Naive thymus-derived CD4-positive, alpha-beta T cell (primary cell): ENCODE data around the gene ADGRL3. TPM values are rescaled to one million over a fixed set of nuclear protein-coding genes. Genes with fewer than 3 reads are reported as not detected.

Experiments
- ATAC-seq: fragments of 150-1000 bp; cut with Tn5 transposase; 2 replicates; pipeline ENCODE4 v1.10.0; 2021; ENCODE audit warnings: mild to moderate bottlenecking, moderate library complexity
- CTCF ChIA-PET: fragments of 350-600 bp; sonication (Branson Sonifier 250); formaldehyde crosslinking; loops from one replicate; lab custom pipeline; 2021; ENCODE audit warnings: antibody characterized with exemption; lab: Charles Lee
- POLR2A ChIA-PET: fragments of 350-600 bp; sonication (Branson Sonifier 250); formaldehyde crosslinking; loops from one replicate; lab custom pipeline; 2021; ENCODE audit warnings: antibody characterized with exemption, inconsistent platforms; lab: Charles Lee
- DNase-seq, 9 donors: peaks; one replicate each; pipeline versions ENCODE4 v3.0.0 to v3.0.0-alpha.2; 2020 to 2022; ENCODE audit warnings: mixed read lengths in 1 of 9
- H3K27ac ChIP-seq: one replicate; pipeline ENCODE4 v1.7.0; 2013; ENCODE audit warnings: mild to moderate bottlenecking, low read depth, low read length, moderate library complexity
- H3K27me3 ChIP-seq, 2 donors: one replicate each; pipeline ENCODE4 v1.7.0; 2013; ENCODE audit warnings: low read length in 2 of 2, mild to moderate bottlenecking in 2 of 2, moderate library complexity in 2 of 2; ENCODE audit not compliant: control insufficient read depth in 2 of 2, insufficient read depth in 2 of 2
- H3K36me3 ChIP-seq, 3 experiments: 1 replicate in 2 of 3; 2 replicates in 1 of 3; pipeline ENCODE4 v1.7.0; 2013; ENCODE audit warnings: low read length in 3 of 3, mild to moderate bottlenecking in 3 of 3, moderate library complexity in 1 of 3; ENCODE audit not compliant: insufficient read depth in 3 of 3, control insufficient read depth in 2 of 3
- H3K4me1 ChIP-seq, 2 donors: one replicate each; pipeline ENCODE4 v1.7.0; 2013; ENCODE audit warnings: low read length in 2 of 2, mild to moderate bottlenecking in 2 of 2, moderate library complexity in 1 of 2; ENCODE audit not compliant: control insufficient read depth in 2 of 2, insufficient read depth in 2 of 2
- H3K4me3 ChIP-seq: 2 replicates; pipeline ENCODE4 v1.7.0; 2013; ENCODE audit warnings: mild to moderate bottlenecking, low read length
- H3K9me3 ChIP-seq, 3 experiments: 1 replicate in 2 of 3; 2 replicates in 1 of 3; pipeline ENCODE4 v1.7.0; 2013; ENCODE audit warnings: low read length in 3 of 3; ENCODE audit not compliant: control insufficient read depth in 2 of 3
- H3K27ac Mint-ChIP-seq, 9 donors: one replicate each; pipeline ENCODE4 v1.8.0; 2020 to 2022; ENCODE audit warnings: mixed read lengths in 9 of 9, mild to moderate bottlenecking in 8 of 9, moderate library complexity in 5 of 9, inconsistent platforms in 2 of 9
- H3K27me3 Mint-ChIP-seq, 5 donors: one replicate each; pipeline ENCODE4 v1.8.0; 2021 to 2022; ENCODE audit warnings: mixed read lengths in 5 of 5, mild to moderate bottlenecking in 1 of 5
- H3K36me3 Mint-ChIP-seq, 5 donors: one replicate each; pipeline ENCODE4 v1.8.0; 2020 to 2022; ENCODE audit warnings: mixed read lengths in 5 of 5, mild to moderate bottlenecking in 3 of 5, inconsistent platforms in 1 of 5
- H3K4me1 Mint-ChIP-seq, 7 donors: one replicate each; pipeline ENCODE4 v1.8.0; 2020 to 2022; ENCODE audit warnings: mixed read lengths in 7 of 7, mild to moderate bottlenecking in 3 of 7, inconsistent platforms in 1 of 7
- H3K4me3 Mint-ChIP-seq, 10 donors: one replicate each; pipeline ENCODE4 v1.8.0; 2020 to 2022; ENCODE audit warnings: mild to moderate bottlenecking in 10 of 10, mixed read lengths in 10 of 10, moderate library complexity in 6 of 10, inconsistent platforms in 2 of 10
- H3K9me3 Mint-ChIP-seq, 11 donors: one replicate each; pipeline ENCODE4 v1.8.0; 2020 to 2022; ENCODE audit warnings: mixed read lengths in 11 of 11, mild to moderate bottlenecking in 4 of 11, inconsistent platforms in 1 of 11, moderate library complexity in 1 of 11
- intact Hi-C, 2 donors: fragments of 100-400 bp; cut with micrococcal nuclease; formaldehyde crosslinking; loops; one replicate each; pipeline ENCODE4 v1.15.1; 2023
- polyA plus RNA-seq, 2 donors: library from polyadenylated mRNA; unstranded; fragments of 300-500 nt; fragmentation: Illumina TruSeq; gene quantifications; one replicate each; pipeline ENCODE4 v1.2.3, GENCODE V29; 2021
- total RNA-seq, 6 experiments: library from RNA in 5 of 6; stranded (reverse) in 5 of 6; gene quantifications; 1 replicate in 5 of 6; 2 replicates in 1 of 6; pipeline ENCODE4 v1.2.3 and lab custom pipeline; 2021 to 2026

The ADGRL3 gene
- total and polyA plus RNA-seq, 7 experiments from 2014 or later = not detected

DNA sequence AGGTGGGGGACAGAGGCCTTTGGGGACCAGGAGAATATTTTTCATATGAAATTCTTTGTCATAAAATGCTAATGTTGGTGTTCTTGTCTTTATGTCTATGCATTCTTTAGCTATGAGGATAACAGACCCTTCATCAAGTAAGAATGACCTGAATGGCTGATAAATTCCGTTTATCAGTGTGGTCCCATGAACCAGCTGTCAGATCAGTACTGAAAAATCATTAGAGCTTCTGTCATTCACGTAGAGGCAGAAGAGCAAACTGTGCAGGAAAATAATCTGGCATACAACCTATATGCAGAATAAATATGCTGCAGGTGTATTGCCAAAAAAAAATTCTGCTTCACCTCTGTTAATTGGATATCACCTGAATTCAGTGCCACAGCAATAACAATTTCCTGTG is 828.6 kb downstream of the ADGRL3 start:
- CTCF ChIA-PET = no interaction called here
- intact Hi-C loops = no loop called here

DNA sequence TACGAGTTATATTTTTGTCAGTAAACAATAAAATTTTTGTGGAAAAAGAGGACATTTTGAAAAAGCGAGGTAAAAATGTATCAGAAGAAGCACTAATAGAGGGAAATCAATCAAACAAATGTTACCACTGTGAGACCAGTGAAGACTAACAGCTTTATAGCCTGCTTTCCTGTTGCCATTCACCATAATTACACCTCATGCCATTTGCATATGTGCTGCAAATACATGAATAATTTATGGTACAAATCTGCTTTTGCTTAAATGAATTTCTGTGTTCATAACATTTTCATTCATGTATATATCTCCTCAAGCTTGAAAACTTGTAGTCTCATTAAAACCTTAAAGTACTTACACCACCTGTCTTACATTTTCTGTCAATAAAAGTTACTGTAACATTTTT is 830.8 kb downstream of the ADGRL3 start:
- Histone ChIP-seq H3K36me3 (no peaks in the 10 kb centered on the region), H3K27me3 (no peaks in the 10 kb centered on the region), H3K27ac (no peak overlapping the region), H3K4me1 (no peaks in the 10 kb centered on the region), H3K9me3 (no peaks in the 10 kb centered on the region), H3K4me3 (no peak overlapping the region)
- ChIA-PET POLR2A (no interaction called here), CTCF (no interaction called here)
- no peaks in the 10 kb centered on the region for H3K36me3 Mint-ChIP-seq
- no peaks in the 10 kb centered on the region for H3K4me1 Mint-ChIP-seq
- H3K27me3 Mint-ChIP-seq = no peaks in the 10 kb centered on the region
- no peak overlapping the region for H3K27ac Mint-ChIP-seq
- H3K9me3 Mint-ChIP-seq = peaks cover 0 to 17% (median 2%) of the 10 kb centered on the region in 11 donors
- ATAC-seq (no peak), DNase-seq (no peak)
- no peak overlapping the region for H3K4me3 Mint-ChIP-seq
- intact Hi-C loops = no loop called here

More for the DNA sequence above, 828.6 kb downstream of the ADGRL3 start:
- Mint-ChIP-seq H3K27ac (no peak overlapping the region), H3K9me3 (peaks cover 0 to 17% (median 2%) of the 10 kb centered on the region in 11 donors), H3K4me3 (no peak overlapping the region), H3K27me3 (no peaks in the 10 kb centered on the region), H3K4me1 (no peaks in the 10 kb centered on the region), H3K36me3 (no peaks in the 10 kb centered on the region)
- Histone ChIP-seq H3K27ac (no peak overlapping the region), H3K9me3 (no peaks in the 10 kb centered on the region), H3K4me1 (no peaks in the 10 kb centered on the region), H3K27me3 (no peaks in the 10 kb centered on the region), H3K4me3 (no peak overlapping the region), H3K36me3 (no peaks in the 10 kb centered on the region)
- ATAC-seq (no peak), DNase-seq (no peak)
- POLR2A ChIA-PET = no interaction called here

DNA sequence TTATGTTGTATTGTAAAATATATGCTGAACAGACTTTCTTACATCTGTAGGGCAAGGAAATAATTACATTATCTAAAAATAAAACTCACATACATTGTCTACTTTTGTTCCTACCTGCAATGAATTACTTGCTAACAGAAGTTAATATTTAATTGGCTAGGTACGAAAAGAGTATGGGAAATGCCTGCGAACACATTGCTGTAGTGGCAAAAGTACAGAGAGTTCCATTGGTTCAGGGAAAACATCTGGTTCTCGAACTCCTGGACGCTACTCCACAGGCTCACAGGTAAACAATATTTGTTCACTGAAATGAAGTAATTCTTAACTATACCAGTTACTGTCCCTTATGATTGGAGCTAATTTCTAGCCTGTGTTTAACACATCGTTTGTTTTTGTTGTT is 837.4 kb downstream of the ADGRL3 start:
- Mint-ChIP-seq H3K27me3 (no peaks in the 10 kb centered on the region), H3K27ac (no peak overlapping the region), H3K4me3 (no peak overlapping the region), H3K4me1 (no peaks in the 10 kb centered on the region), H3K9me3 (peaks cover 0 to 26% (median 6%) of the 10 kb centered on the region in 11 donors), H3K36me3 (no peaks in the 10 kb centered on the region)
- no peaks in the 10 kb centered on the region for H3K27me3 ChIP-seq
- DNase-seq (no peak), ATAC-seq (no peak)
- intact Hi-C loops = no loop called here
- ChIA-PET CTCF (no interaction called here), POLR2A (no interaction called here)
- H3K27ac ChIP-seq = no peak overlapping the region
- no peaks in the 10 kb centered on the region for H3K4me1 ChIP-seq
- no peak overlapping the region for H3K4me3 ChIP-seq
- H3K36me3 ChIP-seq = no peaks in the 10 kb centered on the region
- H3K9me3 ChIP-seq = no peaks in the 10 kb centered on the region

DNA sequence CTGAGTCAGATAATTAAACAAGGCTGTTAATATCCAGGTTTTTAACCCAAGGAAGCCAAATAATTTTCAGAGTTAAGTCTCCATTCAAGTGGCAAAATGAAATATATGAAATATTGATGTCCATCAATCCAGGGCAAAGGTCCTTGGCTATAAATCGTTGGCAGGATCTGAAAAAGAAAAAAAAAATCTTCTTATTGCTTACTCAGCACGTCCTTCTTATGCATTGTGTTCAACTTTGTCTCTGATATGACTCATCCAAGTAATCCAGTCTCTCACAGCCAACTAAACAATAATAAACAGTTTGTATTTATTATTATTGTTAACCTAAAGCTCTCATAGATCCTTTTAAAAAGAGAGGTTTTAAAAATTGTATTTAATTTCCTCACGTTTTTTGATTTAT is 851.2 kb downstream of the ADGRL3 start:
- no peaks in the 10 kb centered on the region for H3K4me1 ChIP-seq
- no peak overlapping the region for H3K4me3 ChIP-seq
- ChIA-PET CTCF (no interaction called here), POLR2A (no interaction called here)
- H3K27ac ChIP-seq = no peak overlapping the region
- H3K36me3 ChIP-seq = no peaks in the 10 kb centered on the region
- H3K27me3 Mint-ChIP-seq = no peaks in the 10 kb centered on the region
- peaks cover 0 to 1% (median 0%) of the 10 kb centered on the region in 7 donors for H3K4me1 Mint-ChIP-seq
- peaks cover 0 to 6% (median 0%) of the 10 kb centered on the region in 11 donors for H3K9me3 Mint-ChIP-seq
- H3K27ac Mint-ChIP-seq = no peak overlapping the region
- intact Hi-C loops = no loop called here
- no peaks in the 10 kb centered on the region for H3K27me3 ChIP-seq
- H3K4me3 Mint-ChIP-seq = no peak overlapping the region
- no peaks in the 10 kb centered on the region for H3K36me3 Mint-ChIP-seq
- no peaks in the 10 kb centered on the region for H3K9me3 ChIP-seq
- DNase-seq (no peak), ATAC-seq (no peak)

DNA sequence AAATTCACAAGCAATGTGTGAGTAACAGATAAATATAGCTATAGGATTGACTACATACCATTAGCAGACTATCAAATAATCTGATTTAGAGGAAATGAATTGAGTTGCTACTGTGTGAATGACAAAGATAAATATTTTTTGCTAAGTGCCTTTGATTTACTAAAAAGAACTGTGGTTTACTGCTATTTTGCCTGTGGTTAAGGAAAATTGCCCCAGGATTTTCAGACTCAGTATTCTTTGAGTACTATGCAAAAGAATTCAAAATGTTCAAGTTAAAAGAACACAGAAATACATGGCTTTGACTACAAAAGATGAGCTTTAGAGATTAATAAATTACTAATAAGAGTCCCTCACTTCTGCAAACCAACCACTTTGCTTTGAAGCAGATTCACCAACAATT is 853.8 kb downstream of the ADGRL3 start:
- no peak overlapping the region for H3K27ac ChIP-seq
- H3K27ac Mint-ChIP-seq = no peak overlapping the region
- H3K36me3 Mint-ChIP-seq = no peaks in the 10 kb centered on the region
- no peak for ATAC-seq
- ChIA-PET POLR2A (no interaction called here), CTCF (no interaction called here)
- no peaks in the 10 kb centered on the region for H3K9me3 ChIP-seq
- no peaks in the 10 kb centered on the region for H3K36me3 ChIP-seq
- H3K27me3 Mint-ChIP-seq = no peaks in the 10 kb centered on the region
- peaks cover 0 to 19% (median 3%) of the 10 kb centered on the region in 11 donors for H3K9me3 Mint-ChIP-seq
- DNase-seq = no peak
- no peak overlapping the region for H3K4me3 ChIP-seq
- intact Hi-C loops = no loop called here
- H3K27me3 ChIP-seq = no peaks in the 10 kb centered on the region
- H3K4me1 Mint-ChIP-seq = peaks cover 0 to 1% (median 0%) of the 10 kb centered on the region in 7 donors
- no peak overlapping the region for H3K4me3 Mint-ChIP-seq
- no peaks in the 10 kb centered on the region for H3K4me1 ChIP-seq

DNA sequence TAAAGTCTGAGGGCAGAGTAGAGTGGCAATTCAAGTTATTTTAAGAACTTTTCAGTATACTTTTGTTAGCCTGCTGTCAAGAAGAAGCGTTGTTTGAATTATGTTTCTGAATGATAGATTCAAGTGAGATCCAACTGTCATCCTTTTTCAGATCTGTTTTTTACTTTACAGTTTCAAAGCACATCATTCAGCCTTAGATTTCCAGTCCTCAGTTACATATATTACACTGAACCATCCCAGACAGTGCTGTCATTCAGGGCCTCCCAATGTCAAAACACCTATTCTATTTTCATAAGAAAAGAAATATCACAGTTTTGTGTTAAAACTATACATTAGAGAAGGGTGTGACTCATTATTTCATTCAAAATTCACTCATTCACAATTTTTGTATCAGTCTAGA is 856.9 kb downstream of the ADGRL3 start:
- no peak overlapping the region for H3K4me3 ChIP-seq

DNA sequence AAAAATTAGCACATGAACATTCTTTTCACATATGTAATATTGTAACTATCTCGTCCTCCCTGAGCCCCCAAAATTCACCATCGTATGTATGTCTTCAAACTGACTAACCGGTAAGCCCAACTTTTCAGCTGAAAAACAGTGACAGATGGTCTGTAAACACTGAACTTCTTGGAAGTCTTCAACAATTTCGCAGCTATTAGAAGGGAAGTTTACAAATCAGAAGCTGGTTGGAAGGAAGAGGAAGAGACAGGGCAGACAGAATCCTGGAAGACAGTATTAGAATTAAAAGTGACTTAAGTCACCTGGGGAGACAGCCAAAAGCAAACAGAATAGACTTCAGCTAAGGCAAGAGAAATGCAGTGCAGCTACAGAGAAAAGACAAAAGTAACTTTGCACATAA is 858.4 kb downstream of the ADGRL3 start:
- peaks cover 0 to 4% (median 0%) of the 10 kb centered on the region in 7 donors for H3K4me1 Mint-ChIP-seq
- H3K4me3 ChIP-seq = no peak overlapping the region
- ChIA-PET CTCF (no interaction called here), POLR2A (no interaction called here)
- no peak overlapping the region for H3K4me3 Mint-ChIP-seq
- H3K36me3 Mint-ChIP-seq = no peaks in the 10 kb centered on the region
- no peaks in the 10 kb centered on the region for H3K27me3 Mint-ChIP-seq
- H3K4me1 ChIP-seq = no peaks in the 10 kb centered on the region
- H3K27me3 ChIP-seq = no peaks in the 10 kb centered on the region
- H3K9me3 Mint-ChIP-seq = peaks cover under 1 to 28% (median 4%) of the 10 kb centered on the region in 11 donors
- DNase-seq (no peak), ATAC-seq (no peak)
- H3K36me3 ChIP-seq = no peaks in the 10 kb centered on the region
- H3K27ac ChIP-seq = no peak overlapping the region
- intact Hi-C loops = no loop called here
- H3K27ac Mint-ChIP-seq = no peak overlapping the region
- H3K9me3 ChIP-seq = no peaks in the 10 kb centered on the region

More for the DNA sequence above, 856.9 kb downstream of the ADGRL3 start:
- ChIA-PET POLR2A (no interaction called here), CTCF (no interaction called here)
- intact Hi-C loops = no loop called here
- H3K27ac Mint-ChIP-seq = no peak overlapping the region
- H3K27me3 Mint-ChIP-seq = no peaks in the 10 kb centered on the region
- H3K27ac ChIP-seq = no peak overlapping the region
- peaks cover 0 to 30% (median 3%) of the 10 kb centered on the region in 11 donors for H3K9me3 Mint-ChIP-seq
- peaks cover 0 to 4% (median 0%) of the 10 kb centered on the region in 7 donors for H3K4me1 Mint-ChIP-seq
- no peaks in the 10 kb centered on the region for H3K36me3 Mint-ChIP-seq
- H3K36me3 ChIP-seq = no peaks in the 10 kb centered on the region
- no peak overlapping the region for H3K4me3 Mint-ChIP-seq
- no peak for ATAC-seq
- H3K4me1 ChIP-seq = no peaks in the 10 kb centered on the region
- DNase-seq = no peak
- H3K9me3 ChIP-seq = no peaks in the 10 kb centered on the region
- no peaks in the 10 kb centered on the region for H3K27me3 ChIP-seq
